HCT116 (cell line): ENCODE results near the gene FMO5. TPM values are rescaled to one million over a fixed set of nuclear protein-coding genes. Genes with fewer than 3 reads are reported as not detected.

Experiments used
- ATAC-seq: fragments of 200-7000 bp; cut with Tn5 transposase; 2 replicates; pipeline ENCODE4 v1.9.1; 2020; ENCODE audit warnings: mild to moderate bottlenecking, moderate library complexity
- BruUV-seq: library from RNA; stranded (reverse); fragments of 400-500 nt; replicated peaks from 2 replicates; lab custom pipeline; 2021; lab: Mats Ljungman, UMichigan
- CTCF ChIA-PET: fragments of 300-600 bp; sonication (Branson Sonifier 250); formaldehyde crosslinking; loops from one replicate; lab custom pipeline; 2021; ENCODE audit warnings: antibody characterized with exemption; lab: Charles Lee
- POLR2A ChIA-PET: fragments of 300-600, 350-600 bp; sonication (Branson Sonifier 250); formaldehyde crosslinking; loops from one replicate; lab custom pipeline; 2021; ENCODE audit warnings: antibody characterized with exemption; lab: Charles Lee
- RAD21 ChIA-PET, 2 experiments: fragments of 300-600 bp; sonication (Branson Sonifier 250); formaldehyde crosslinking; loops; one replicate each; lab custom pipeline; 2023; ENCODE audit warnings: low total read pairs in 2 of 2; ENCODE audit not compliant: uncharacterized antibody in 2 of 2, unreplicated experiment in 2 of 2, low non-redundant PET in 1 of 2; lab: Charles Lee
- DNase-seq: peaks from one replicate; pipeline ENCODE4 v3.0.0-alpha.2; 2010; ENCODE audit warnings: low read depth, low spot score
- H2AFZ ChIP-seq: fragments of 200-600 bp; shearing (Covaris generic), sonication (generic); 2 replicates; pipeline ENCODE4 v1.6.1; 2017; ENCODE audit warnings: low read depth, mixed run types, mixed read lengths, antibody characterized with exemption, low read length; ENCODE audit not compliant: poor library complexity, severe bottlenecking
- H3K27ac ChIP-seq: 2 replicates; pipeline ENCODE4 v1.5.1; 2012; ENCODE audit warnings: low read depth, low read length
- H3K27me3 ChIP-seq: fragments of 200-600 bp; sonication (generic); 2 replicates; pipeline ENCODE4 v1.6.1; 2016; ENCODE audit warnings: mixed run types, low read length, mixed read lengths; ENCODE audit not compliant: insufficient read depth
- H3K36me3 ChIP-seq, 2 experiments: fragments of 200-500 bp in 1 of 2; fragments of 200-600 bp in 1 of 2; sonication (Bioruptor generic) in 1 of 2; sonication (generic) in 1 of 2; 2 replicates each; pipeline versions ENCODE4 v1.5.1 to v1.6.1; 2014 to 2016; ENCODE audit warnings: low read length in 2 of 2, inconsistent platforms in 1 of 2, mixed read lengths in 1 of 2, mixed run types in 1 of 2; ENCODE audit not compliant: insufficient read depth in 2 of 2, control insufficient read depth in 1 of 2
- H3K4me1 ChIP-seq, 2 experiments: fragments of 200-600 bp in 1 of 2; sonication (generic) in 1 of 2; 2 replicates each; pipeline versions ENCODE4 v1.5.1 to v1.6.1; 2012 to 2017; ENCODE audit warnings: low read length in 2 of 2, inconsistent platforms in 1 of 2, mild to moderate bottlenecking in 1 of 2, mixed read lengths in 1 of 2, mixed run types in 1 of 2, moderate library complexity in 1 of 2; ENCODE audit not compliant: insufficient read depth in 2 of 2, control insufficient read depth in 1 of 2
- H3K4me2 ChIP-seq: fragments of 200-600 bp; sonication (generic); 2 replicates; pipeline ENCODE4 v1.6.1; 2017; ENCODE audit warnings: mixed run types, low read length, mixed read lengths
- H3K4me3 ChIP-seq, 2 experiments: fragments of 200-600 bp in 1 of 2; sonication (generic) in 1 of 2; replicated peaks in 1 of 2; 2 replicates each; pipeline ENCODE4 v1.5.1; 2011 to 2016; ENCODE audit warnings: low read length in 2 of 2, control low read depth in 1 of 2, low read depth in 1 of 2, mild to moderate bottlenecking in 1 of 2, mixed read lengths in 1 of 2, mixed run types in 1 of 2
- H3K79me2 ChIP-seq: fragments of 200-600 bp; sonication (generic); 2 replicates; pipeline ENCODE4 v1.6.1; 2017; ENCODE audit warnings: mild to moderate bottlenecking, mixed run types, low read length, moderate library complexity, mixed read lengths; ENCODE audit not compliant: insufficient read depth
- H3K9ac ChIP-seq: fragments of 200-600 bp; sonication (generic); 2 replicates; pipeline ENCODE4 v1.6.1; 2016; ENCODE audit warnings: low read length, mixed read lengths
- H3K9me2 ChIP-seq: fragments of 200-600 bp; sonication (generic), shearing (Covaris generic); 2 replicates; pipeline ENCODE4 v1.6.1; 2017; ENCODE audit warnings: mixed run types, mild to moderate bottlenecking, moderate library complexity; ENCODE audit not compliant: insufficient read depth
- H3K9me3 ChIP-seq, 2 experiments: fragments of 200-500 bp in 1 of 2; fragments of 200-600 bp in 1 of 2; sonication (Bioruptor generic) in 1 of 2; sonication (generic) in 1 of 2; 2 replicates each; pipeline ENCODE4 v1.6.1; 2014 to 2017; ENCODE audit warnings: low read length in 2 of 2, mixed read lengths in 2 of 2, inconsistent platforms in 1 of 2, low read depth in 1 of 2, mild to moderate bottlenecking in 1 of 2, mixed run types in 1 of 2, moderate library complexity in 1 of 2; ENCODE audit not compliant: control insufficient read depth in 1 of 2, insufficient read depth in 1 of 2
- H4K20me1 ChIP-seq: fragments of 200-600 bp; sonication (generic), shearing (Covaris generic); 2 replicates; pipeline ENCODE4 v1.6.1; 2017; ENCODE audit warnings: mixed run types, mild to moderate bottlenecking, moderate library complexity; ENCODE audit not compliant: insufficient read depth
- EGR1 ChIP-seq: IDR thresholded peaks from 2 replicates; pipeline ENCODE4 v1.6.1; 2012; ENCODE audit warnings: low read depth
- EZH2 ChIP-seq: fragments of 200-600 bp; sonication (generic); IDR thresholded peaks from 2 replicates; pipeline ENCODE4 v1.6.1; 2017; ENCODE audit warnings: antibody characterized with exemption, mixed run types
- POLR2A ChIP-seq: IDR thresholded peaks from 2 replicates; pipeline ENCODE4 v1.7.0; 2011; ENCODE audit warnings: borderline replicate concordance; ENCODE audit not compliant: insufficient read depth, insufficient read length; ENCODE audit errors: extremely low read depth
- RAD21 ChIP-seq: IDR thresholded peaks from 2 replicates; pipeline ENCODE4 v1.6.1; 2012; ENCODE audit warnings: low read depth, mild to moderate bottlenecking
- SP1 ChIP-seq: IDR thresholded peaks from 2 replicates; pipeline ENCODE4 v1.6.1; 2012; ENCODE audit warnings: low read depth
- SRF ChIP-seq: IDR thresholded peaks from 2 replicates; pipeline ENCODE4 v1.6.1; 2012; ENCODE audit warnings: low read depth
- TCF7L2 ChIP-seq: IDR thresholded peaks from 2 replicates; pipeline ENCODE4 v1.7.0; 2011; ENCODE audit warnings: borderline replicate concordance, inconsistent platforms; ENCODE audit not compliant: insufficient read depth, insufficient read length; ENCODE audit errors: extremely low read depth
- YY1 ChIP-seq: IDR thresholded peaks from 2 replicates; pipeline ENCODE4 v1.6.1; 2011; ENCODE audit warnings: low read length, low read depth, moderate library complexity, mild to moderate bottlenecking; ENCODE audit not compliant: insufficient replicate concordance; ENCODE audit errors: extremely low read depth
- ZBTB33 ChIP-seq: IDR thresholded peaks from 2 replicates; pipeline ENCODE4 v1.6.1; 2011; ENCODE audit warnings: mild to moderate bottlenecking, low read length, moderate library complexity; ENCODE audit not compliant: insufficient replicate concordance; ENCODE audit errors: extremely low read depth
- intact Hi-C: fragments of 100-400 bp; cut with micrococcal nuclease; formaldehyde crosslinking; loops from 2 replicates; pipeline ENCODE4 v1.10.0; 2022
- total RNA-seq: library from RNA; stranded (reverse); gene quantifications from one replicate; pipeline ENCODE4 v1.2.1, GENCODE V29; 2021; ENCODE audit not compliant: unreplicated experiment
- TF ChIP-seq, protein P1 (sequence below): IDR thresholded peaks from 2 replicates; pipeline ENCODE4 v1.6.1; 2012; ENCODE audit warnings: low read depth

FMO5 gene
- total RNA-seq, 1 experiment from 2014 or later, result 0.27 TPM

DNA sequence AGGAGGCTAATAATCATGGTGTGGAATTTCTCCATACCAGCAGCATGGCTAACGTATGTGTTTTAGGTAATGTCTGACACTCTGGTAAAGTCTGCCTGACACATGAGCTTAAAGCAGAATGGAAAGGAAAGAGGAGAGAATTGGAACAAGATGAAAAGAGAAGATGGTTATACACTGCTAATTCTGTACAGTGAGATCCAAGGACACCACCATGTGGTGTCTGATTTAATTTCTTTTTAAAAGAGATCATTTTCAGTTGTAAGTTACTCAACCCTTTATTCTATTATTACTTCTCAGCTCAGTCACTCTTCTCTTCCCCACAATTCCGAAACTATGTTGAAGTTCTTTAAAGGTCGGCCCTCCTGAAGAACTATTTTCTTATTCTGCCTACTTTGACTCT, 68.5 kb downstream of the FMO5 start:
- POLR2A ChIA-PET, result no interaction called here
- Histone ChIP-seq H3K9me3 (no peaks in the 10 kb centered on the region), H3K4me1 (peaks cover 0 to 4% of the 10 kb centered on the region in 2 experiments; a peak in 3 of 4 replicates), H2AFZ (no peak overlapping the region), H3K9me2 (no peaks in the 10 kb centered on the region), H3K27me3 (no peaks in the 10 kb centered on the region), H3K79me2 (no peaks in the 10 kb centered on the region), H4K20me1 (no peaks in the 10 kb centered on the region), H3K27ac (no peak overlapping the region), H3K4me2 (no peak overlapping the region), H3K4me3 (no peak overlapping the region), H3K9ac (no peak overlapping the region), H3K36me3 (peaks cover 13 to 17% of the 10 kb centered on the region in 2 experiments)
- intact Hi-C loops, result no loop called here
- CTCF ChIA-PET, result no interaction called here
- DNase-seq, result no peak
- no TSS peak for BruUV-seq
- TF ChIP-seq SP1 (no peak), POLR2A (no peak), ZBTB33 (no peak), TCF7L2 (no peak), EGR1 (no peak)
- no peak for ATAC-seq
- RAD21 ChIA-PET, result no interaction called here

- Histone ChIP-seq H3K4me1 (no peaks in the 10 kb centered on the region), H4K20me1 (no peaks in the 10 kb centered on the region), H3K9ac (no peak overlapping the region), H3K27me3 (no peaks in the 10 kb centered on the region), H2AFZ (no peak overlapping the region), H3K27ac (no peak overlapping the region), H3K36me3 (peaks cover 0 to 5% of the 10 kb centered on the region in 2 experiments; a peak in 1 of 4 replicates), H3K4me3 (no peak overlapping the region), H3K9me2 (no peaks in the 10 kb centered on the region)
- RAD21 ChIA-PET, result no interaction called here
- intact Hi-C loops, result no loop called here
- CTCF ChIA-PET, result no interaction called here
- BruUV-seq, result no TSS peak
- no peak for ATAC-seq
- no peak for DNase-seq
- TF ChIP-seq SRF (no peak), POLR2A (no peak), YY1 (no peak), EGR1 (no peak), EZH2 (no peak), RAD21 (no peak)
- TF ChIP-seq, protein P1, sequence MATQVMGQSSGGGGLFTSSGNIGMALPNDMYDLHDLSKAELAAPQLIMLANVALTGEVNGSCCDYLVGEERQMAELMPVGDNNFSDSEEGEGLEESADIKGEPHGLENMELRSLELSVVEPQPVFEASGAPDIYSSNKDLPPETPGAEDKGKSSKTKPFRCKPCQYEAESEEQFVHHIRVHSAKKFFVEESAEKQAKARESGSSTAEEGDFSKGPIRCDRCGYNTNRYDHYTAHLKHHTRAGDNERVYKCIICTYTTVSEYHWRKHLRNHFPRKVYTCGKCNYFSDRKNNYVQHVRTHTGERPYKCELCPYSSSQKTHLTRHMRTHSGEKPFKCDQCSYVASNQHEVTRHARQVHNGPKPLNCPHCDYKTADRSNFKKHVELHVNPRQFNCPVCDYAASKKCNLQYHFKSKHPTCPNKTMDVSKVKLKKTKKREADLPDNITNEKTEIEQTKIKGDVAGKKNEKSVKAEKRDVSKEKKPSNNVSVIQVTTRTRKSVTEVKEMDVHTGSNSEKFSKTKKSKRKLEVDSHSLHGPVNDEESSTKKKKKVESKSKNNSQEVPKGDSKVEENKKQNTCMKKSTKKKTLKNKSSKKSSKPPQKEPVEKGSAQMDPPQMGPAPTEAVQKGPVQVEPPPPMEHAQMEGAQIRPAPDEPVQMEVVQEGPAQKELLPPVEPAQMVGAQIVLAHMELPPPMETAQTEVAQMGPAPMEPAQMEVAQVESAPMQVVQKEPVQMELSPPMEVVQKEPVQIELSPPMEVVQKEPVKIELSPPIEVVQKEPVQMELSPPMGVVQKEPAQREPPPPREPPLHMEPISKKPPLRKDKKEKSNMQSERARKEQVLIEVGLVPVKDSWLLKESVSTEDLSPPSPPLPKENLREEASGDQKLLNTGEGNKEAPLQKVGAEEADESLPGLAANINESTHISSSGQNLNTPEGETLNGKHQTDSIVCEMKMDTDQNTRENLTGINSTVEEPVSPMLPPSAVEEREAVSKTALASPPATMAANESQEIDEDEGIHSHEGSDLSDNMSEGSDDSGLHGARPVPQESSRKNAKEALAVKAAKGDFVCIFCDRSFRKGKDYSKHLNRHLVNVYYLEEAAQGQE, result no peak
- TF ChIP-seq, all 23 proteins: peak for 0
- Histone ChIP-seq H3K9me3 (no peaks in the 10 kb centered on the region), H3K79me2 (no peaks in the 10 kb centered on the region), H3K4me2 (no peak overlapping the region)
- POLR2A ChIA-PET, result no interaction called here
Measured at GRCh38 chr1:147152772-147153171, 72.4 kb downstream of the FMO5 start.
